Motor neuron (in vitro differentiated cells): ENCODE results near the gene VAMP3. TPM values are rescaled to one million over a fixed set of nuclear protein-coding genes. Genes with fewer than 3 reads are reported as not detected.
A peak's percentile ranks its signal among the peaks of the same experiment; 100 is the strongest.

Experiments used
- ATAC-seq, 8 experiments: fragments of 200-7000 bp; cut with Tn5 transposase; replicated peaks in 6 of 8; 2 replicates each; pipeline ENCODE4 v1.8.0; 2021; ENCODE audit warnings: mild to moderate bottlenecking in 8 of 8, moderate library complexity in 8 of 8
- H3K27ac ChIP-seq, 2 donors: fragments of 250-450 bp; sonication (Bioruptor Pico); 2 replicates each; pipeline ENCODE4 v1.9.0; 2021; ENCODE audit warnings: antibody characterized with exemption in 2 of 2, mild to moderate bottlenecking in 2 of 2, moderate library complexity in 1 of 2
- H3K4me1 ChIP-seq, 2 donors: fragments of 250-450 bp; sonication (Bioruptor Pico); replicated peaks in 1 of 2; 2 replicates each; pipeline ENCODE4 v1.6.1; 2021; ENCODE audit warnings: antibody characterized with exemption in 2 of 2, mild to moderate bottlenecking in 2 of 2, moderate library complexity in 1 of 2
- H3K4me3 ChIP-seq, 5 donors: fragments of 250-450 bp; sonication (Bioruptor Pico); 2 replicates each; pipeline ENCODE4 v1.9.0; 2021; ENCODE audit warnings: antibody characterized with exemption in 5 of 5, mild to moderate bottlenecking in 5 of 5, moderate library complexity in 4 of 5
- WGBS, 10 experiments: fragments of 450-650 bp; shearing (Covaris generic); methylation state at CpG; one replicate each; pipeline ENCODE4 v1.0.0; 2022; 5-methylcytosine and 5-hydroxymethylcytosine counted together
- in situ Hi-C, 9 experiments: fragments of 400-800 bp; cut with MboI; loops; one replicate each; pipeline ENCODE4 v1.15.0; 2021; ENCODE audit warnings: low sequenced_read_pairs in 9 of 9, low pct_unique_long_range_greater_than_20kb in 2 of 9; ENCODE audit not compliant: unreplicated experiment in 9 of 9
- total RNA-seq, 8 experiments: library from RNA; unstranded; fragments of 300-600 nt; gene quantifications; 2 replicates each; pipeline versions ENCODE4 v1.2.3 to v1.2.4, GENCODE V29; 2022

Gene VAMP3
- total RNA-seq, 8 experiments from 2014 or later = 24.0 to 114 (median 52.2) TPM

GRCh38 chr1:7770669-7770996 lies 463 bp upstream of the VAMP3 start:
- peak in 1 of 8 experiments; percentile 1 for ATAC-seq
- peak overlapping the region in 1 of 2 donors; percentile 84 for H3K27ac ChIP-seq
- H3K4me3 ChIP-seq = peak overlapping the region; percentile 89 to 99 (median 98)
- in situ Hi-C loops = loop anchor here in 3 of 9 experiments (25.0 kb wide), 1 partner anchor 108 kb away; no protein-coding TSS in a partner anchor
- peaks cover 5 to 8% of the 10 kb centered on the region in 2 donors for H3K4me1 ChIP-seq
- 0 to 80% (median 45%) methylated on average over 1 to 6 of the region's 6 CpGs; no CpG with 5 or more reads in 2 of the 10 experiments for WGBS, 10 experiments

- in situ Hi-C loops = loop anchor here in 3 of 9 experiments (25.0 kb wide), 1 partner anchor 110 kb away; no protein-coding TSS in a partner anchor
- ATAC-seq = no peak
- H3K27ac ChIP-seq = peak overlapping the region in 1 of 2 donors; percentile 84
- WGBS, 10 experiments = 0 to 83% (median 29%) methylated on average over 2 to 10 of the region's 12 CpGs
- H3K4me1 ChIP-seq = peaks cover 5 to 8% of the 10 kb centered on the region in 2 donors
- H3K4me3 ChIP-seq = peak overlapping the region; percentile 89 to 99 (median 98)
These were observed 765 bp downstream of the VAMP3 start for GRCh38 chr1:7771823-7772299.

GRCh38 chr1:7777591-7777990 lies 6.5 kb downstream of the VAMP3 start:
- Histone ChIP-seq H3K4me3 (no peak overlapping the region), H3K27ac (no peak overlapping the region), H3K4me1 (no peaks in the 10 kb centered on the region)
- no peak for ATAC-seq
- 20 to 100% (median 97%) methylated on average over 1 to 3 of the region's 3 CpGs; no CpG with 5 or more reads in 2 of the 10 experiments for WGBS, 10 experiments
- in situ Hi-C loops = no loop called here

- no peak overlapping the region for H3K4me3 ChIP-seq
- H3K27ac ChIP-seq = no peak overlapping the region
- 71 to 100% (median 95%) methylated on average over 1 to 4 of the region's 4 CpGs for WGBS, 10 experiments
- in situ Hi-C loops = no loop called here
- ATAC-seq = no peak
- H3K4me1 ChIP-seq = peaks cover 0 to 5% of the 10 kb centered on the region in 2 donors
These were observed 7.1 kb downstream of the VAMP3 start for GRCh38 chr1:7778133-7778628.

GRCh38 chr1:7780976-7781375 lies 9.9 kb downstream of the VAMP3 start:
- Histone ChIP-seq H3K27ac (no peak overlapping the region), H3K4me1 (peaks cover 0 to 9% of the 10 kb centered on the region in 2 donors), H3K4me3 (no peak overlapping the region)
- 80 to 96% (median 92%) methylated on average over 3 to 9 of the region's 9 CpGs; no CpG with 5 or more reads in 2 of the 10 experiments for WGBS, 10 experiments
- ATAC-seq = no peak
- in situ Hi-C loops = no loop called here

- Histone ChIP-seq H3K4me1 (peaks cover 0 to 9% of the 10 kb centered on the region in 2 donors), H3K27ac (no peak overlapping the region), H3K4me3 (no peak overlapping the region)
- 69 to 100% (median 80%) methylated on average over 2 to 5 of the region's 7 CpGs; no CpG with 5 or more reads in 3 of the 10 experiments for WGBS, 10 experiments
- in situ Hi-C loops = no loop called here
- ATAC-seq = no peak
These were observed 10.4 kb downstream of the VAMP3 start for GRCh38 chr1:7781501-7781900.

GRCh38 chr1:7781923-7782495 lies 10.9 kb downstream of the VAMP3 start:
- in situ Hi-C loops = no loop called here
- ATAC-seq = no peak
- Histone ChIP-seq H3K4me3 (no peak overlapping the region), H3K27ac (no peak overlapping the region), H3K4me1 (peaks cover 0 to 9% of the 10 kb centered on the region in 2 donors)
- 77 to 100% (median 90%) methylated on average over 2 to 15 of the region's 16 CpGs; no CpG with 5 or more reads in 1 of the 10 experiments for WGBS, 10 experiments

GRCh38 chr1:7783178-7783711 lies 12.1 kb downstream of the VAMP3 start:
- peak overlapping the region in 1 of 2 donors; percentile 70 for H3K27ac ChIP-seq
- 5 to 100% (median 55%) methylated on average over 1 to 6 of the region's 34 CpGs; no CpG with 5 or more reads in 5 of the 10 experiments for WGBS, 10 experiments
- peak; percentile 18 to 48 (median 35) for ATAC-seq
- H3K4me1 ChIP-seq = peaks cover 0 to 9% of the 10 kb centered on the region in 2 donors
- in situ Hi-C loops = no loop called here
- H3K4me3 ChIP-seq = peak overlapping the region; percentile 29 to 70 (median 45)

- WGBS, 10 experiments = no CpG with 5 or more reads among the region's 90 CpGs
- Histone ChIP-seq H3K27ac (peak within 1 kb of the TSS in 1 of 2 donors; percentile 70), H3K4me3 (peak within 1 kb of the TSS; percentile 29 to 70 (median 45)), H3K4me1 (peaks cover 0 to 9% of the 10 kb centered on the region in 2 donors)
- in situ Hi-C loops = no loop called here
- ATAC-seq = peak; percentile 90 to 98 (median 96)
These were observed 12.9 kb downstream of the VAMP3 start, which contains the start of gene PER3 for GRCh38 chr1:7783826-7784491. PER3 (plus strand) TSS chr1:7784291; CDS start chr1:7784878, 587 bp downstream.

- H3K4me3 ChIP-seq = peak overlapping the region; percentile 23 to 70 (median 45)
- H3K4me1 ChIP-seq = peaks cover 0 to 9% of the 10 kb centered on the region in 2 donors
- in situ Hi-C loops = no loop called here
- no peak for ATAC-seq
- WGBS, 10 experiments = 54 to 100% (median 71%) methylated on average over 1 to 24 of the region's 52 CpGs; no CpG with 5 or more reads in 4 of the 10 experiments
- H3K27ac ChIP-seq = peak overlapping the region in 1 of 2 donors; percentile 23
These were observed 13.5 kb downstream of the VAMP3 start for GRCh38 chr1:7784492-7785071.

GRCh38 chr1:7785108-7785507 lies 14.0 kb downstream of the VAMP3 start:
- 60 to 100% (median 91%) methylated on average over 1 to 7 of the region's 7 CpGs; no CpG with 5 or more reads in 1 of the 10 experiments for WGBS, 10 experiments
- Histone ChIP-seq H3K4me3 (no peak overlapping the region), H3K4me1 (peaks cover 0 to 9% of the 10 kb centered on the region in 2 donors), H3K27ac (no peak overlapping the region)
- in situ Hi-C loops = no loop called here
- no peak for ATAC-seq

- no peak for ATAC-seq
- 60 to 100% (median 86%) methylated on average over 1 to 5 of the region's 5 CpGs for WGBS, 10 experiments
- Histone ChIP-seq H3K4me1 (peaks cover 0 to 9% of the 10 kb centered on the region in 2 donors), H3K4me3 (no peak overlapping the region), H3K27ac (no peak overlapping the region)
- in situ Hi-C loops = no loop called here
These were observed 15.7 kb downstream of the VAMP3 start for GRCh38 chr1:7786795-7787194.
